ENCODE measurements around the gene B3GAT2.

The B3GAT2 gene

DNA sequence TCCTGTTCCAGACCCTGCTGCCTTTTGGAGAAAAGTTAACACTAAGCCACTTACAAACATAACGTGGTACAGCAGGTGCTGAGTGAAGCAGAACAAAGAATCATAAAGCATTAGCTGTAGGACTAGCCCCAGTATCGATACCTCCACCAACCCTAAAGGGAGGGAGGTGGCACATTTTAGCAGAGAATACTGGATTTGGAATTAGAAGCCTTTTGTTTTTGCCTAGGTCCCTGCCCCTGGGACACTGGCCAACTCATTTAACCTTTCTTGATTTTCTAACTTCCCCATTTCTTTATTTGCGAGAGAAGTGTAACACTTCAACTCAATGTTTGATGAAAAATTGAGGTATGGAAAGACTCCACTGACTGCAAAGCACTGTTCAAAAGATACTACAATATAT is 93.5 kb downstream of the B3GAT2 start:
- TF ChIP-seq, protein P1, sequence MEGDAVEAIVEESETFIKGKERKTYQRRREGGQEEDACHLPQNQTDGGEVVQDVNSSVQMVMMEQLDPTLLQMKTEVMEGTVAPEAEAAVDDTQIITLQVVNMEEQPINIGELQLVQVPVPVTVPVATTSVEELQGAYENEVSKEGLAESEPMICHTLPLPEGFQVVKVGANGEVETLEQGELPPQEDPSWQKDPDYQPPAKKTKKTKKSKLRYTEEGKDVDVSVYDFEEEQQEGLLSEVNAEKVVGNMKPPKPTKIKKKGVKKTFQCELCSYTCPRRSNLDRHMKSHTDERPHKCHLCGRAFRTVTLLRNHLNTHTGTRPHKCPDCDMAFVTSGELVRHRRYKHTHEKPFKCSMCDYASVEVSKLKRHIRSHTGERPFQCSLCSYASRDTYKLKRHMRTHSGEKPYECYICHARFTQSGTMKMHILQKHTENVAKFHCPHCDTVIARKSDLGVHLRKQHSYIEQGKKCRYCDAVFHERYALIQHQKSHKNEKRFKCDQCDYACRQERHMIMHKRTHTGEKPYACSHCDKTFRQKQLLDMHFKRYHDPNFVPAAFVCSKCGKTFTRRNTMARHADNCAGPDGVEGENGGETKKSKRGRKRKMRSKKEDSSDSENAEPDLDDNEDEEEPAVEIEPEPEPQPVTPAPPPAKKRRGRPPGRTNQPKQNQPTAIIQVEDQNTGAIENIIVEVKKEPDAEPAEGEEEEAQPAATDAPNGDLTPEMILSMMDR (IDR thresholded peaks at IDR 0.05; ENCODE audit: extremely low read depth, insufficient read depth, missing control alignments), result no peak
- no peak for DNase-seq (ENCODE audit: low spot score)
- in situ Hi-C loops (cut with MboI; ENCODE audit: low pct_unique_long_range_greater_than_20kb, low sequenced_read_pairs, unreplicated experiment), result loop anchor here (10.0 to 25.0 kb wide), 2 partner anchors 149 to 326 kb away; no protein-coding TSS in a partner anchor

DNA sequence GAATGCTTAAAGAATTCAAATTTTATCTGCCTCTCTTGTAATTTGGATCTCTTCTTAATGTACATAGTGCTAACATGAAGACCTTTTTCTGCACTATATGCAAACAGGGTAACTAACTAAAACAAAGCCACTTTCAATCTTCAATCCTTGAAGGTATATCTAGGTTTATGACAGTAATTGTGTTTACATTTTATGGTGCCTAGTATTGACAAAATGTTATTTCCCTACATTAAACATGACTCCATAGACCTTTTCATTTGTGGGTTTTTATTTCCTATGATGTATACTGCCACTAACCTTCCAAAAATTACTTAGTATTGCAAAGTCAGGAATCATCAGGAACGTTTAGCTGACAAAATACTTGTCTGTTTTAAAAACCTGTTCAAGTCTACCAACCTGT is 95.9 kb downstream of the B3GAT2 start:
- TF ChIP-seq, protein P1 (IDR thresholded peaks at IDR 0.05; ENCODE audit: extremely low read depth, insufficient read depth, missing control alignments), result no peak
- in situ Hi-C loops (cut with MboI; ENCODE audit: low pct_unique_long_range_greater_than_20kb, low sequenced_read_pairs, unreplicated experiment), result loop anchor here (10.0 to 25.0 kb wide), 2 partner anchors 146 to 324 kb away; no protein-coding TSS in a partner anchor
- no peak for DNase-seq (ENCODE audit: low spot score)

DNA sequence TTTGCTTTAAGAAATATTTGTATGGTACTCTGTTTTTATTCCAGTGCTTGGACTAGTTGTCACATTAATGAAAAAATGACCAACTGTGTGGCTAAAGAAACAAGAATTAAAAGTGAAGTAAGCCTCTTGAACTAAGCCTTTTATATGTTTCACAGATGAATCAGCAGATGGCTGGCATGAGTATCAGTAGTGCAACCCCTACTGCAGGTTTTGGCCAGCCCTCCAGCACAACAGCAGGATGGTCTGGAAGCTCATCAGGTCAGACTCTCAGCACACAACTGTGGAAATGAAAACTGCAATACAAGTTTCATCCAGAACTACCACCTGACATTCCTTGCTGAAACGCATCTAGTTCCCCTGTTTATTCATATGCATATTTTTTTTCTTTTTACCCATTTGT is 96.8 kb downstream of the B3GAT2 start:
- in situ Hi-C loops (cut with MboI; ENCODE audit: low pct_unique_long_range_greater_than_20kb, low sequenced_read_pairs, unreplicated experiment), result loop anchor here (10.0 to 25.0 kb wide), 2 partner anchors 145 to 323 kb away; no protein-coding TSS in a partner anchor
- TF ChIP-seq, protein P1 (IDR thresholded peaks at IDR 0.05; ENCODE audit: extremely low read depth, insufficient read depth, missing control alignments), result no peak
- no peak for DNase-seq (ENCODE audit: low spot score)

DNA sequence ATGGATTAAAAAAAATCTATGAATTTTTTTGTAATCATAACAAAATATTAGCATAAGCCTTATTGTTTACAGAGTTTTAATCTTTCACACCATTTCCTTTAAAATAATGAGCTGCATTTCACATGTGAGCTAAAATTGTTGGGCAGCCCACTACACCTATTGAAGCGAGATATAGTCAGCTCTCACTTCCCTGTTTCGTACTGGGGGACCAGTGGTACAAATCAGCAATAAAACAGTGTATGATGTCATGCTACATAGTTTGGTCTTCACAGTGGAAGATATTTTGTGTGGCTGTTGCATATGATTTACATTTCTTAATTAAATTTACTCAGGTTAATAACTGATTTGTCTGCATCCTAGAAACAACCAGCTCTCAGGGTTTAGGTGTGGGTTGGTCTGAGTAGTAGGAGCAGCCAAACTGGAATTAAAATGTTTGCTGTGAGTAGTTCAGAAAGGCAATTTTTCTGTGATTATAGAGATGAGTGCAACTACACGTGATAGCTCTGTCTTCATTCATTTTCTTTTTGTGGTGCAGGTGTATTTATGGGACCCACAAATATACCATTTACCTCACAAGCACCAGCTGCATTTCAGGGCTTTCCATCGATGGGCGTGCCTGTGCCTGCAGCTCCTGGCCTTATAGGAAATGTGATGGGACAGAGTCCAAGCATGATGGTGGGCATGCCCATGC is 99.3 kb downstream of the B3GAT2 start:
- in situ Hi-C loops (cut with MboI; ENCODE audit: low pct_unique_long_range_greater_than_20kb, low sequenced_read_pairs, unreplicated experiment), result loop anchor here (25.0 kb wide), 1 partner anchor 320 kb away; no protein-coding TSS in a partner anchor
- TF ChIP-seq, protein P1 (IDR thresholded peaks at IDR 0.05; ENCODE audit: extremely low read depth, insufficient read depth, missing control alignments), result no peak
- peak; percentile 55 for DNase-seq (ENCODE audit: low spot score)

DNA sequence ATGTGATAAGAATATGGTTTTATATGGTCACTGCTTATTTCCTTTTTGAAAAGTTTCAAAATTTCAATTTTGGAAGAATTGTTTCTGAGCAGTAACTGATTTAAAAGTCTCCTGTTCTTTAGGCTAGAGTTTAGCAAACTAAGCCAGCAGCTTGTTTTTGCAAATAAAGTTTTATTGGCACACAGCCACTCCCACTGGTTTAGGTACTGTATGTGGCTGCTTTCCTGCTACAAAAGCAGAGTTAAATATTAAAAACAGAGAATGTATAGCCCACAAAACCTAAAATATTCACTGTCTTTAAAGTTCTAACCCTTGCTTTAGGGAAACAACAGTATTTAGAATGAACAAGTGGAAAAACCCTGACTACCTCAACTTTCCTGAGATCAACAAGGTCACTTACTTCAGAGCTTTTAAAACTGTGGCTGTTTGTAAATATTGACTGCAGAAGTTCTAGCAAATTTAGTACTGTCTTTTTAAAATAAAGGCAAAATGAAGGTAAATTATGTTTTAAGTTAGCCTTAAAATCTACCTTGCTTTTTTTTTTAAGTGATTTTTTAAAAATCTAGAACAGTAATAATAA is 104.1 kb downstream of the B3GAT2 start:
- in situ Hi-C loops (cut with MboI; ENCODE audit: low pct_unique_long_range_greater_than_20kb, low sequenced_read_pairs, unreplicated experiment), result loop anchor here (25.0 kb wide), 1 partner anchor 315 kb away; no protein-coding TSS in a partner anchor
- no peak for DNase-seq (ENCODE audit: low spot score)
- TF ChIP-seq, protein P1 (IDR thresholded peaks at IDR 0.05; ENCODE audit: extremely low read depth, insufficient read depth, missing control alignments), result no peak

DNA sequence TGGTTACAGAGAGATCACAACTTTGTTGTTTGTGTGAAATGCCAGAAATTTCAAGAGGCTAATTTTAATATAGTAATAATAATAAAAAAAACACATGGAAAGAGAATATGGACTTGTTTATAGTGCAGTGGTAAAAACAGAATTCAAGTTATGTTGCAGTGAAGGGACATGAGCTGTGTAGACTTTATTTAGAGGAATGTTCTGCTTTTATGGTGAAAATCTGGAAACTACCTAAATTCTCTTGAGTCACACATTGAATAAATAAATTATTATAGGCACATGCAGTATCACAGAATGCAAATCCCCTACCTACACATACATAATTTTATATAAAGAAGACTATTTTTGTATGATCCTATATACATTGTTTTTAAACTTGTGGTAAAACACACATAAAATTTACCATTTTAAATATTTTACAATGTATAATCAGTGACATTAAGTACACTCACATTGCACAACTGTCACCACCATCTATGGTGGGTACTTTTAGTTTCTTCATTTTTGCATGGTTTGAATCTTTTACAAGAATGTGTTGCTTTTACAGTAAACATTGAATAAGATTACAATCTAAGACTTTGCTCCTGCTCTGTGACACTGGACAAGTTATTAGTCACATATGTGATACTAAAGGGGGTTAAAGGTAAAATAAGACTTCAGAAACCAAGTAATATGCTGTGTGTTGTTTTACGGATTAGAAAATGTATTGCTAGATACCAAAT is 107.4 kb downstream of the B3GAT2 start:
- DNase-seq (ENCODE audit: low spot score), result no peak
- TF ChIP-seq, protein P1 (IDR thresholded peaks at IDR 0.05; ENCODE audit: extremely low read depth, insufficient read depth, missing control alignments), result no peak

More for the DNA sequence above, 107.4 kb downstream of the B3GAT2 start:
- in situ Hi-C loops (cut with MboI; ENCODE audit: low pct_unique_long_range_greater_than_20kb, low sequenced_read_pairs, unreplicated experiment), result loop anchor here (25.0 kb wide), 1 partner anchor 312 kb away; no protein-coding TSS in a partner anchor
